Measurements from ENCODE around the gene OR14I1.

GRCh38 chr1:248688527-248689298 is 13.9 kb downstream of the OR14I1 start:
- TF ChIP-seq REST (IDR thresholded peaks at IDR 0.05; ENCODE audit: insufficient read depth in 1 of 2, low read depth in 2 of 2, low read length in 2 of 2) (no peak), POLR2AphosphoS5 (IDR thresholded peaks at IDR 0.05; ENCODE audit: low read depth, low read length) (no peak), TAF1 (IDR thresholded peaks at IDR 0.05; ENCODE audit: borderline replicate concordance, insufficient read depth, low read length) (no peak)

All from PFSK-1 (cell line).